Measurements from ENCODE around the gene RPLP1. TPM values are rescaled to one million over a fixed set of nuclear protein-coding genes. Genes with fewer than 3 reads are reported as not detected.

RPLP1 gene
- total and polyA plus RNA-seq, 2 donors (not counting 1 experiment from before 2014, with no cell fraction given): 82.4 to 621 TPM

- H3K4me3 ChIP-seq (replicated peaks in 1 of 4; ENCODE audit: control extremely low read depth in 1 of 4, insufficient read depth in 1 of 4, low read depth in 3 of 4, low read length in 4 of 4): no peak overlapping the region
- peak in 1 of 2 donors; percentile 69 for DNase-seq (ENCODE audit: low read depth in 2 of 2)
- no peak overlapping the region for H3K9ac ChIP-seq (ENCODE audit: insufficient read depth, low read length)
- no peaks in the 10 kb centered on the region for H3K4me1 ChIP-seq (ENCODE audit: control insufficient read depth, extremely low read depth, insufficient read depth, low read length)
- H3K36me3 ChIP-seq (ENCODE audit: control insufficient read depth, insufficient read depth, low read length): no peaks in the 10 kb centered on the region
- H3K79me2 ChIP-seq (ENCODE audit: control insufficient read depth, insufficient read depth, low read length): no peaks in the 10 kb centered on the region
- no peak overlapping the region for H3K27ac ChIP-seq (ENCODE audit: insufficient read depth, low read length)
- H3K4me2 ChIP-seq (ENCODE audit: extremely low read depth, insufficient read depth, low read length): no peak overlapping the region
- no peaks in the 10 kb centered on the region for H4K20me1 ChIP-seq (ENCODE audit: control insufficient read depth, extremely low read depth, insufficient read depth, low read length)
- H3K9me3 ChIP-seq (ENCODE audit: control insufficient read depth, insufficient read depth, low read depth, low read length): no peaks in the 10 kb centered on the region
- no peak overlapping the region for H2AFZ ChIP-seq (ENCODE audit: low read length)
- peaks cover 28% of the 10 kb centered on the region for H3K27me3 ChIP-seq (ENCODE audit: control insufficient read depth, insufficient read depth, low read length)
- no peak for TF ChIP-seq CTCF (conservative IDR thresholded peaks at IDR 0.05 in 1 of 2, IDR thresholded peaks at IDR 0.05 in 1 of 2; ENCODE audit: low read depth in 1 of 2, low read length in 2 of 2)
- TF ChIP-seq EZH2 (IDR thresholded peaks at IDR 0.05; ENCODE audit: low read length, missing control alignments): no peak
Measured at GRCh38 chr15:69489073-69489571, 36.5 kb downstream of the RPLP1 start.

- Histone ChIP-seq H3K4me1 (ENCODE audit: control insufficient read depth, extremely low read depth, insufficient read depth, low read length) (no peaks in the 10 kb centered on the region), H2AFZ (ENCODE audit: low read length) (no peak overlapping the region), H3K79me2 (ENCODE audit: control insufficient read depth, insufficient read depth, low read length) (no peaks in the 10 kb centered on the region), H3K4me2 (ENCODE audit: extremely low read depth, insufficient read depth, low read length) (no peak overlapping the region), H3K9me3 (ENCODE audit: control insufficient read depth, insufficient read depth, low read depth, low read length) (no peaks in the 10 kb centered on the region), H4K20me1 (ENCODE audit: control insufficient read depth, extremely low read depth, insufficient read depth, low read length) (no peaks in the 10 kb centered on the region), H3K27me3 (ENCODE audit: control insufficient read depth, insufficient read depth, low read length) (peaks cover 24% of the 10 kb centered on the region), H3K4me3 (replicated peaks in 1 of 4; ENCODE audit: control extremely low read depth in 1 of 4, insufficient read depth in 1 of 4, low read depth in 3 of 4, low read length in 4 of 4) (no peak overlapping the region), H3K9ac (ENCODE audit: insufficient read depth, low read length) (no peak overlapping the region), H3K36me3 (ENCODE audit: control insufficient read depth, insufficient read depth, low read length) (no peaks in the 10 kb centered on the region), H3K27ac (ENCODE audit: insufficient read depth, low read length) (no peak overlapping the region)
- no peak for TF ChIP-seq EZH2 (IDR thresholded peaks at IDR 0.05; ENCODE audit: low read length, missing control alignments)
- TF ChIP-seq CTCF (conservative IDR thresholded peaks at IDR 0.05 in 1 of 2, IDR thresholded peaks at IDR 0.05 in 1 of 2; ENCODE audit: low read depth in 1 of 2, low read length in 2 of 2): no peak
- DNase-seq (ENCODE audit: low read depth in 2 of 2): no peak
Measured at GRCh38 chr15:69490356-69491037, 37.9 kb downstream of the RPLP1 start.

GRCh38 chr15:69491038-69491505, 38.5 kb downstream of the RPLP1 start:
- H3K9ac ChIP-seq (ENCODE audit: insufficient read depth, low read length): no peak overlapping the region
- TF ChIP-seq CTCF (conservative IDR thresholded peaks at IDR 0.05 in 1 of 2, IDR thresholded peaks at IDR 0.05 in 1 of 2; ENCODE audit: low read depth in 1 of 2, low read length in 2 of 2) (no peak), EZH2 (IDR thresholded peaks at IDR 0.05; ENCODE audit: low read length, missing control alignments) (no peak)
- no peaks in the 10 kb centered on the region for H3K9me3 ChIP-seq (ENCODE audit: control insufficient read depth, insufficient read depth, low read depth, low read length)
- no peak overlapping the region for H2AFZ ChIP-seq (ENCODE audit: low read length)
- H3K4me3 ChIP-seq (replicated peaks in 1 of 4; ENCODE audit: control extremely low read depth in 1 of 4, insufficient read depth in 1 of 4, low read depth in 3 of 4, low read length in 4 of 4): no peak overlapping the region
- no peaks in the 10 kb centered on the region for H3K36me3 ChIP-seq (ENCODE audit: control insufficient read depth, insufficient read depth, low read length)
- no peak overlapping the region for H3K27ac ChIP-seq (ENCODE audit: insufficient read depth, low read length)
- H3K79me2 ChIP-seq (ENCODE audit: control insufficient read depth, insufficient read depth, low read length): no peaks in the 10 kb centered on the region
- peak; percentile 22 to 59 for DNase-seq (ENCODE audit: low read depth in 2 of 2)
- H4K20me1 ChIP-seq (ENCODE audit: control insufficient read depth, extremely low read depth, insufficient read depth, low read length): no peaks in the 10 kb centered on the region
- no peaks in the 10 kb centered on the region for H3K4me1 ChIP-seq (ENCODE audit: control insufficient read depth, extremely low read depth, insufficient read depth, low read length)
- H3K4me2 ChIP-seq (ENCODE audit: extremely low read depth, insufficient read depth, low read length): no peak overlapping the region
- peaks cover 24% of the 10 kb centered on the region for H3K27me3 ChIP-seq (ENCODE audit: control insufficient read depth, insufficient read depth, low read length)
